Smooth muscle cell (in vitro differentiated cells): ENCODE measurements around the gene PLD6. TPM values are rescaled to one million over a fixed set of nuclear protein-coding genes. Genes with fewer than 3 reads are reported as not detected.

Experiments
- DNase-seq: peaks from one replicate; lab custom pipeline; 2025; ENCODE audit not compliant: unreplicated experiment; lab: John Stamatoyannopoulos, UW
- H2AFZ ChIP-seq: fragments of 200-600 bp; sonication (generic); 2 replicates; pipeline ENCODE4 v1.6.0; 2016; ENCODE audit warnings: antibody characterized with exemption, low read depth, mild to moderate bottlenecking
- H3F3A ChIP-seq: fragments of 200-600 bp; sonication (generic); 2 replicates; pipeline ENCODE4 v1.6.0; 2017; ENCODE audit warnings: antibody characterized with exemption, low read depth
- H3K27ac ChIP-seq: fragments of 200-600 bp; sonication (generic); 2 replicates; pipeline ENCODE4 v1.5.1; 2016; ENCODE audit warnings: low read depth, mild to moderate bottlenecking
- H3K27me3 ChIP-seq: fragments of 200-600 bp; sonication (generic); 2 replicates; pipeline ENCODE4 v1.6.1; 2016; ENCODE audit warnings: low read depth, mild to moderate bottlenecking
- H3K36me3 ChIP-seq: fragments of 200-600 bp; sonication (generic); 2 replicates; pipeline ENCODE4 v1.5.1; 2016; ENCODE audit warnings: low read depth
- H3K4me1 ChIP-seq: fragments of 200-600 bp; sonication (generic); 2 replicates; pipeline ENCODE4 v1.5.1; 2016; ENCODE audit warnings: low read depth
- H3K4me2 ChIP-seq: fragments of 200-600 bp; sonication (generic); 2 replicates; pipeline ENCODE4 v1.6.0; 2016; ENCODE audit warnings: mild to moderate bottlenecking
- H3K4me3 ChIP-seq: fragments of 200-600 bp; sonication (generic); 2 replicates; pipeline ENCODE4 v1.5.1; 2016; ENCODE audit warnings: mild to moderate bottlenecking
- H3K79me2 ChIP-seq: fragments of 200-600 bp; sonication (generic); 2 replicates; pipeline ENCODE4 v1.6.0; 2016; ENCODE audit warnings: low read depth, mild to moderate bottlenecking
- H3K9ac ChIP-seq: fragments of 200-600 bp; sonication (generic); 2 replicates; pipeline ENCODE4 v1.6.0; 2016; ENCODE audit warnings: low read depth
- H3K9me3 ChIP-seq: fragments of 200-600 bp; sonication (generic); replicated peaks from 2 replicates; pipeline ENCODE4 v1.5.1; 2016; ENCODE audit warnings: low read depth
- H4K20me1 ChIP-seq: fragments of 200-600 bp; sonication (generic); 2 replicates; pipeline ENCODE4 v1.6.0; 2016; ENCODE audit warnings: low read depth
- WGBS: methylation state at CpG from one replicate; pipeline ENCODE4 v1.1.7; 2016; ENCODE audit warnings: low lambda C conversion rate; 5-methylcytosine and 5-hydroxymethylcytosine counted together
- polyA plus RNA-seq: library from polyadenylated mRNA; unstranded; fragments of >200 nt; fragmentation: Nextera tagmentation; extraction: Ambion mirVana; gene quantifications from 2 replicates; pipeline ENCODE4 v1.2.1, GENCODE V29; 2016
- total RNA-seq: library from RNA; depleted of rRNA; stranded (reverse); fragments of >200 nt; gene quantifications from 2 replicates; pipeline ENCODE4 v1.2.3, GENCODE V29; 2014
- TF ChIP-seq, protein P1 (sequence below): fragments of 200-600 bp; sonication (generic); IDR thresholded peaks from 2 replicates; pipeline ENCODE4 v1.5.1; 2017; ENCODE audit warnings: borderline replicate concordance, mild to moderate bottlenecking, antibody characterized with exemption; ENCODE audit not compliant: insufficient read depth, poor library complexity, severe bottlenecking

The PLD6 gene
- total and polyA plus RNA-seq, 2 experiments from 2014 or later: 0.26 to 0.49 TPM

DNA sequence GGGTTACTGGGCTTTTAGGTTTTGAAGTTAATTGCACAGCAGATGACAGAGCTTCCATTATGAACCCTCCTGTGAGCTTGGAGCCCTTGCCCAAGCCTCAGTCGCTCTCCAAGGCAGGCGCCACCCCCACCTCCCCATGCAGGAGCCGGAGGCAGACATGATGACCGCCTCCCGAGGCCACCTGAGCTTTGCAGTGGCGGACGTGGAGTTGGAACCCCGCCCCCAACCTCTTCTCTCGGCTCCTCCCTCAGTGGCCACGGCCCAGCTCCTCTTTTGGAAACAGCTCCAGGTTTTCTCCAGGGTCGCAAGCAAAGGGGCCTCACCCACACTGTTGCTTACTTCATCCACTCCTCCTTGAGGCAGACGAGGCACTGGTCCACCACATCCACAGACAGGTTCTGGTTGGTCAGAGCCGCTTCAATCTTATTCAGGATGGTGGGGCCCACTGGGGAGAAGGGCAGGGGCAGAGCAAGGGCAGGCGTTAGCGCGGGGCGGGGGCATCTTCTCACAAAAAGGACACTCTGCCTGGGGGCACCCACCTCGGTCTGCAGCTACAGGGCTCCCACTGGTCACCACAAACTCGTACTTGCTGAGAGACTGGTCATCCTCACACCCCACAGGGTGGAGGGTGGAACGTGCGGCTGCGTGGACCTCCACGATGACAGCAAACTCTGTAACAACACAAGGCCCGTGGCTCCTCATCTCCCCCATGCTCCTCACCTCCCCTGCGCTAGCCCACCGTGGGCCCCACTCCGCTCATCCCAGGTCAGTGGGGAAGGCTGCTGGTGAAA is 8.7 kb upstream of the PLD6 start:
- Histone ChIP-seq H3K36me3 (peaks cover 3% of the 10 kb centered on the region), H2AFZ (no peak overlapping the region), H3F3A (no peaks in the 10 kb centered on the region), H3K79me2 (no peaks in the 10 kb centered on the region), H4K20me1 (no peaks in the 10 kb centered on the region), H3K27me3 (no peaks in the 10 kb centered on the region), H3K27ac (no peak overlapping the region), H3K4me2 (no peak overlapping the region), H3K4me3 (no peak overlapping the region), H3K9me3 (no peaks in the 10 kb centered on the region), H3K9ac (no peak overlapping the region), H3K4me1 (no peaks in the 10 kb centered on the region)
- TF ChIP-seq, protein P1, sequence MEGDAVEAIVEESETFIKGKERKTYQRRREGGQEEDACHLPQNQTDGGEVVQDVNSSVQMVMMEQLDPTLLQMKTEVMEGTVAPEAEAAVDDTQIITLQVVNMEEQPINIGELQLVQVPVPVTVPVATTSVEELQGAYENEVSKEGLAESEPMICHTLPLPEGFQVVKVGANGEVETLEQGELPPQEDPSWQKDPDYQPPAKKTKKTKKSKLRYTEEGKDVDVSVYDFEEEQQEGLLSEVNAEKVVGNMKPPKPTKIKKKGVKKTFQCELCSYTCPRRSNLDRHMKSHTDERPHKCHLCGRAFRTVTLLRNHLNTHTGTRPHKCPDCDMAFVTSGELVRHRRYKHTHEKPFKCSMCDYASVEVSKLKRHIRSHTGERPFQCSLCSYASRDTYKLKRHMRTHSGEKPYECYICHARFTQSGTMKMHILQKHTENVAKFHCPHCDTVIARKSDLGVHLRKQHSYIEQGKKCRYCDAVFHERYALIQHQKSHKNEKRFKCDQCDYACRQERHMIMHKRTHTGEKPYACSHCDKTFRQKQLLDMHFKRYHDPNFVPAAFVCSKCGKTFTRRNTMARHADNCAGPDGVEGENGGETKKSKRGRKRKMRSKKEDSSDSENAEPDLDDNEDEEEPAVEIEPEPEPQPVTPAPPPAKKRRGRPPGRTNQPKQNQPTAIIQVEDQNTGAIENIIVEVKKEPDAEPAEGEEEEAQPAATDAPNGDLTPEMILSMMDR: no peak
- no peak for DNase-seq
- WGBS: 97% methylated on average over 26 of the region's 27 CpGs

DNA sequence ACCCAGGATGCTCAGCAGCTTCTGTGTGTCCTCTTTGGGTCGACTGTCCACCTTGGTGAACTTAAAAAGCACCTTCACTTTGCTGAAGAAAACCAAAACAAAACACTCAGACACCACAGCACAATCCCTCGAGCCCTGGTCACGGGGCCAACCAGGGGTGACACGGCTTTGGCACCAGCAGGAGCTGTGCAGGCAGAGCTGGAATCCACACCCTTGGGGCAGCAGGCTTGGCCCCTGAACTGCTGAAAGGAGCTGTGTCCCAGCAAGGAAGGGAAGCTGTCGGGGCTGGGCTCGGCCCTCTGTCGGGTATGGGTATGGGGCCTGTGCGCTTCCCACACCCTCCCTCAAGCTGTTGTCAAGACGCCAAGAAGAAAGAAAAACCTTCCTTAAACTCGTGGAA is 7.6 kb upstream of the PLD6 start:
- Histone ChIP-seq H4K20me1 (no peaks in the 10 kb centered on the region), H2AFZ (no peak overlapping the region), H3K4me1 (no peaks in the 10 kb centered on the region), H3K79me2 (no peaks in the 10 kb centered on the region), H3F3A (no peaks in the 10 kb centered on the region), H3K27ac (no peak overlapping the region), H3K9ac (no peak overlapping the region), H3K4me2 (no peak overlapping the region), H3K4me3 (no peak overlapping the region), H3K36me3 (peaks cover 3% of the 10 kb centered on the region), H3K27me3 (no peaks in the 10 kb centered on the region), H3K9me3 (no peaks in the 10 kb centered on the region)
- WGBS: 91% methylated on average over 10 of the region's 10 CpGs
- TF ChIP-seq, protein P1: no peak
- no peak for DNase-seq

DNA sequence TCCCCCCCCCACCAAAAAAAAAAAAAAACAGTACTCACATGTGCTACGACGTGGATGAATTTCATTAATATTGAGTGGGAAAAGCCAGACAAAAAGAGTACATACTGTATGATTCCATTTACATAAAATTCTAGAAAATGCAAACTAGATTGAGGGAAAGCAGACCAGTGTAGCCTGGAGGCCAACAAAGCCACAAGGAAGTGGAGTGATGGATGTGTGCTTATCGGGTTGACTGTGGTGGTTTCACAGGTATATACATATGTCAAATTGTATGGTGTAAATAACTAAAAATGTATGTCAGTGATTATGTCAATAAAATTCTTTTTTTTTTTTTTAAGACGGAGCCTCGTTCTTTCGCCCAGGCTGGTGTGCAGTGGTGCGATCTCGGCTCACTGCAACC is 1.9 kb upstream of the PLD6 start:
- no peak overlapping the region for H3K4me2 ChIP-seq
- H2AFZ ChIP-seq: no peak overlapping the region
- TF ChIP-seq, protein P1: no peak
- H3K4me1 ChIP-seq: no peaks in the 10 kb centered on the region
- DNase-seq: no peak
- no peaks in the 10 kb centered on the region for H3K27me3 ChIP-seq
- H4K20me1 ChIP-seq: no peaks in the 10 kb centered on the region
- no peak overlapping the region for H3K9ac ChIP-seq
- H3K4me3 ChIP-seq: no peak overlapping the region
- H3K27ac ChIP-seq: no peak overlapping the region
- H3K36me3 ChIP-seq: no peaks in the 10 kb centered on the region
- no peaks in the 10 kb centered on the region for H3F3A ChIP-seq
- H3K9me3 ChIP-seq: no peaks in the 10 kb centered on the region
- no peaks in the 10 kb centered on the region for H3K79me2 ChIP-seq
- WGBS: 96% methylated on average over 8 of the region's 8 CpGs

DNA sequence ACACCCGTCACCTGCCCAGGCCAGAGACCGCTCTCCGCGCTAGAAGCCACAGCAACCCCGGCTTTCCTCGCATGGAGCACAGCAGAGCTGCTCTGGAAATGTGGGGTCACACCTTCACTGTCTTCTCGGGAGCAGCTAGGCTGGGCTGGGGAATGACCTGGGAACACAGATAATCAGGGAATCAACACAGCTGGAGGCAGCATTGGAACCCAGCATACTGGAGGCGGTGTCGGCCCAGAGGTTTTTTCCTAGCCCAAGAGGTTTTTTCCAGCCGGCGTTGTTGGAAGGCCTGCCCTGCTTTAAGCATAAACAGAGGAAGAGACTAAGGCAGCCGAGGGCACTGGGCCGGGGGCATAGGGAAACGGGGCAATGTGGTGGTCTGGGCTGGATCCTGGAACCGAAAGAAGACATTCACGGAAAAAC is 791 bp upstream of the PLD6 start:
- no peaks in the 10 kb centered on the region for H3K27me3 ChIP-seq
- no peak for DNase-seq
- no peak overlapping the region for H3K4me2 ChIP-seq
- H4K20me1 ChIP-seq: no peaks in the 10 kb centered on the region
- H3F3A ChIP-seq: no peaks in the 10 kb centered on the region
- 91% methylated on average over 16 of the region's 16 CpGs for WGBS
- TF ChIP-seq, protein P1: no peak
- H3K9me3 ChIP-seq: no peaks in the 10 kb centered on the region
- H3K4me3 ChIP-seq: no peak overlapping the region
- H3K27ac ChIP-seq: no peak overlapping the region
- no peak overlapping the region for H3K9ac ChIP-seq
- H2AFZ ChIP-seq: no peak overlapping the region
- H3K4me1 ChIP-seq: no peaks in the 10 kb centered on the region
- no peaks in the 10 kb centered on the region for H3K79me2 ChIP-seq
- no peaks in the 10 kb centered on the region for H3K36me3 ChIP-seq
